GM12878 (cell line): ENCODE results near the gene POLR2I. TPM values are rescaled to one million over a fixed set of nuclear protein-coding genes. Genes with fewer than 3 reads are reported as not detected.

Source experiments
- ATAC-seq: fragments of 200-7000 bp; cut with Tn5 transposase; 3 replicates; pipeline ENCODE4 v1.9.1; 2020; ENCODE audit warnings: mild to moderate bottlenecking, moderate library complexity
- BruUV-seq: library from RNA; stranded (reverse); fragments of 400-500 nt; replicated peaks from 2 replicates; lab custom pipeline; 2021; lab: Mats Ljungman, UMichigan
- CTCF ChIA-PET: fragments of 300-600 bp; sonication (Branson Sonifier 250); formaldehyde crosslinking; extraction: SDS; loops from one replicate; lab custom pipeline; 2021; ENCODE audit warnings: inconsistent platforms; lab: Yijun Ruan, JAX
- POLR2A ChIA-PET: fragments of 350-600 bp; formaldehyde crosslinking; extraction: SDS; loops from one replicate; lab custom pipeline; 2021; ENCODE audit warnings: inconsistent platforms; lab: Charles Lee
- RAD21 ChIA-PET: fragments of 300-600 bp; sonication (Branson Sonifier 250); formaldehyde crosslinking; loops from one replicate; lab custom pipeline; 2023; ENCODE audit warnings: antibody characterized with exemption; ENCODE audit not compliant: unreplicated experiment; lab: Charles Lee
- SMC1A ChIA-PET: fragments of 300-600 bp; sonication (Branson Sonifier 250); formaldehyde crosslinking; loops from one replicate; lab custom pipeline; 2023; ENCODE audit not compliant: unreplicated experiment, uncharacterized antibody; lab: Charles Lee
- DNase-seq: peaks from one replicate; pipeline ENCODE4 v3.0.0-alpha.2; 2011; ENCODE audit warnings: low read depth, low spot score
- FAIRE-seq: peaks from 3 replicates; lab custom pipeline; 2011; peaks lifted over from hg19 to GRCh38; lab: Jason Lieb, UNC
- H2AFZ ChIP-seq: 2 replicates; pipeline ENCODE4 v1.6.0; 2011; ENCODE audit warnings: low read depth, low read length, control low read depth; ENCODE audit not compliant: control insufficient read depth
- H3K27ac ChIP-seq: 2 replicates; pipeline ENCODE4 v1.5.1; 2011; ENCODE audit warnings: control low read depth; ENCODE audit not compliant: control insufficient read depth, insufficient read depth
- H3K27me3 ChIP-seq, 2 experiments: replicated peaks in 1 of 2; 2 replicates each; pipeline versions ENCODE4 v1.6.0 to v1.6.1; 2011; ENCODE audit warnings: low read length in 1 of 2; ENCODE audit not compliant: control insufficient read depth in 2 of 2, insufficient read depth in 2 of 2
- H3K36me3 ChIP-seq, 2 experiments: 2 replicates each; pipeline ENCODE4 v1.5.1; 2011; ENCODE audit warnings: low read length in 1 of 2; ENCODE audit not compliant: control insufficient read depth in 2 of 2, insufficient read depth in 2 of 2
- H3K4me1 ChIP-seq: 2 replicates; pipeline ENCODE4 v1.6.1; 2011; ENCODE audit warnings: mild to moderate bottlenecking, low read length, moderate library complexity, mixed read lengths; ENCODE audit not compliant: control insufficient read depth, insufficient read depth
- H3K4me2 ChIP-seq: 2 replicates; pipeline ENCODE4 v1.6.0; 2011; ENCODE audit warnings: control low read depth; ENCODE audit not compliant: control insufficient read depth, insufficient read depth
- H3K4me3 ChIP-seq: fragments of 200-600 bp; sonication (generic); 2 replicates; pipeline ENCODE4 v1.5.1; 2016
- H3K79me2 ChIP-seq: 2 replicates; pipeline ENCODE4 v1.6.0; 2011; ENCODE audit warnings: low read length; ENCODE audit not compliant: control insufficient read depth, insufficient read depth
- H3K9ac ChIP-seq: 2 replicates; pipeline ENCODE4 v1.8.0; 2011; ENCODE audit warnings: low read length, control low read depth, mixed read lengths; ENCODE audit not compliant: control insufficient read depth, insufficient read depth
- H3K9me3 ChIP-seq: replicated peaks from 3 replicates; pipeline ENCODE4 v1.5.1; 2011; ENCODE audit warnings: mild to moderate bottlenecking, low read length; ENCODE audit not compliant: control insufficient read depth, insufficient read depth
- H4K20me1 ChIP-seq: 2 replicates; pipeline ENCODE4 v1.6.0; 2011; ENCODE audit not compliant: control insufficient read depth, insufficient read depth
- CREM ChIP-seq: IDR thresholded peaks from 2 replicates; pipeline ENCODE4 v1.6.1; 2014; ENCODE audit warnings: antibody characterized with exemption, low read depth
- WGBS: methylation state at CpG from one replicate; pipeline ENCODE4 v1.1.6; 2016; ENCODE audit warnings: low lambda C conversion rate; ENCODE audit not compliant: insufficient replicate concordance, insufficient coverage; ENCODE audit errors: missing lambda C conversion rate; 5-methylcytosine and 5-hydroxymethylcytosine counted together
- in situ Hi-C: fragments of 300-500 bp; cut with MboI; formaldehyde crosslinking; loops from 9 replicates; pipeline ENCODE4 v1.14.3; 2018; ENCODE audit warnings: mixed read lengths
- intact Hi-C: fragments of 100-400 bp; cut with micrococcal nuclease; formaldehyde crosslinking; loops from one replicate; pipeline ENCODE4 v1.14.2; 2022; ENCODE audit not compliant: unreplicated experiment
- polyA plus RNA-seq, 11 experiments: library from polyadenylated mRNA; depleted of rRNA in 4 of 11; unstranded in 6 of 11; stranded (reverse) in 5 of 11; fragments of >200 nt; fragmentation: Nextera tagmentation in 4 of 11; fragmentation: Illumina TruSeq in 1 of 11; extraction: Ambion mirVana in 4 of 11; extraction: Trizol in 1 of 11; gene quantifications; 1 replicate in 1 of 11; 2 replicates in 10 of 11; pipeline versions ENCODE4 v1.2.1 to v1.2.3, GENCODE V29; 2011 to 2016; ENCODE audit warnings: inconsistent platforms in 2 of 11, missing spikeins in 2 of 11, low read depth in 1 of 11
- total RNA-seq, 4 experiments: library from RNA; depleted of rRNA in 3 of 4; stranded (reverse); fragments of >200 nt in 3 of 4; fragmentation: Illumina TruSeq in 1 of 4; extraction: Trizol in 1 of 4; gene quantifications; 2 replicates each; pipeline versions ENCODE4 v1.2.1 to v1.2.3, GENCODE V29; 2013 to 2021
- TF ChIP-seq, protein P1 (sequence below): fragments of 450-650 bp; IDR thresholded peaks from 2 replicates; pipeline ENCODE4 v1.6.1; 2016; ENCODE audit warnings: mild to moderate bottlenecking, moderate library complexity, borderline replicate concordance

Gene POLR2I
- total and polyA plus RNA-seq, 10 of the 15 experiments (the other 5 are each of a cell fraction or from before 2014, with no cell fraction given): 30.9 to 272 (median 202) TPM

DNA sequence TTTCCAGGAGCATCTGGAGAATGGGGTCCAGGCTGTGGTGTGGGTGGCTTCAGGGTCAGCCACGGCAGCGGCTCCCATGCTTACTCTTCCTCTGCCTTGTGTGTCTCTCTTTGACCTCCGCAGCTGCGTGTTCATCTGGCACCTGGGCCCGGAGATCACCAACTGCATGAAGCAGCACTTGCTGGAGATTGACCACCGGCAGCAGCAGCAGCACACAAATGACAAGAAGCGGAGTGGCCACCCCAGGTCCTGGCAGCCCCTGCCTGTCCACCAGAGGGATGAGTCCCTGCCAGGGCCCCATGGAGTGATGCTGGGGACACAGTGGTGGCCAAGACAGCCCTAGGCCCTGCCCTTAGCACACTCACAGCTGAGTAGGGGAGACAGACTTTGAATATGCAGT, 22.1 kb downstream of the POLR2I start:
- no TSS peak for BruUV-seq
- Histone ChIP-seq H3K9ac (no peak overlapping the region), H3K4me1 (peaks cover 13% of the 10 kb centered on the region), H3K27ac (no peak overlapping the region), H3K27me3 (no peaks in the 10 kb centered on the region), H4K20me1 (no peaks in the 10 kb centered on the region), H2AFZ (no peak overlapping the region), H3K9me3 (no peaks in the 10 kb centered on the region), H3K4me3 (no peak overlapping the region), H3K79me2 (no peaks in the 10 kb centered on the region), H3K4me2 (peak overlapping the region; percentile 38; the same call in 1 of the 2 replicates), H3K36me3 (peaks cover 4 to 32% of the 10 kb centered on the region in 2 experiments)
- DNase-seq (no peak), ATAC-seq (no peak; the same call in 2 of the 3 replicates), FAIRE-seq (no peak)
- intact Hi-C loops: no loop called here
- no peak for TF ChIP-seq CREM
- TF ChIP-seq, protein P1, sequence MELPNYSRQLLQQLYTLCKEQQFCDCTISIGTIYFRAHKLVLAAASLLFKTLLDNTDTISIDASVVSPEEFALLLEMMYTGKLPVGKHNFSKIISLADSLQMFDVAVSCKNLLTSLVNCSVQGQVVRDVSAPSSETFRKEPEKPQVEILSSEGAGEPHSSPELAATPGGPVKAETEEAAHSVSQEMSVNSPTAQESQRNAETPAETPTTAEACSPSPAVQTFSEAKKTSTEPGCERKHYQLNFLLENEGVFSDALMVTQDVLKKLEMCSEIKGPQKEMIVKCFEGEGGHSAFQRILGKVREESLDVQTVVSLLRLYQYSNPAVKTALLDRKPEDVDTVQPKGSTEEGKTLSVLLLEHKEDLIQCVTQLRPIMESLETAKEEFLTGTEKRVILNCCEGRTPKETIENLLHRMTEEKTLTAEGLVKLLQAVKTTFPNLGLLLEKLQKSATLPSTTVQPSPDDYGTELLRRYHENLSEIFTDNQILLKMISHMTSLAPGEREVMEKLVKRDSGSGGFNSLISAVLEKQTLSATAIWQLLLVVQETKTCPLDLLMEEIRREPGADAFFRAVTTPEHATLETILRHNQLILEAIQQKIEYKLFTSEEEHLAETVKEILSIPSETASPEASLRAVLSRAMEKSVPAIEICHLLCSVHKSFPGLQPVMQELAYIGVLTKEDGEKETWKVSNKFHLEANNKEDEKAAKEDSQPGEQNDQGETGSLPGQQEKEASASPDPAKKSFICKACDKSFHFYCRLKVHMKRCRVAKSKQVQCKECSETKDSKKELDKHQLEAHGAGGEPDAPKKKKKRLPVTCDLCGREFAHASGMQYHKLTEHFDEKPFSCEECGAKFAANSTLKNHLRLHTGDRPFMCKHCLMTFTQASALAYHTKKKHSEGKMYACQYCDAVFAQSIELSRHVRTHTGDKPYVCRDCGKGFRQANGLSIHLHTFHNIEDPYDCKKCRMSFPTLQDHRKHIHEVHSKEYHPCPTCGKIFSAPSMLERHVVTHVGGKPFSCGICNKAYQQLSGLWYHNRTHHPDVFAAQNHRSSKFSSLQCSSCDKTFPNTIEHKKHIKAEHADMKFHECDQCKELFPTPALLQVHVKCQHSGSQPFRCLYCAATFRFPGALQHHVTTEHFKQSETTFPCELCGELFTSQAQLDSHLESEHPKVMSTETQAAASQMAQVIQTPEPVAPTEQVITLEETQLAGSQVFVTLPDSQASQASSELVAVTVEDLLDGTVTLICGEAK: 0 out of 2 replicates have a peak, but pooled peaks have one; percentile 20
- WGBS: 90% methylated on average over 6 of the region's 7 CpGs
- ChIA-PET SMC1A (no interaction called here), POLR2A (no interaction called here), RAD21 (no interaction called here), CTCF (no interaction called here)
- in situ Hi-C loops: no loop called here
